Astrocyte (in vitro differentiated cells and primary cell): ENCODE results near the gene MMP23B.
A peak's percentile ranks its signal among the peaks of the same experiment; 100 is the strongest.

Experiments used
- EZH2 ChIP-seq: IDR thresholded peaks from 2 replicates; pipeline ENCODE4 v1.6.1; 2012; ENCODE audit warnings: mild to moderate bottlenecking, low read length, inconsistent platforms; ENCODE audit not compliant: insufficient read depth
- TF ChIP-seq, protein P1 (sequence below): IDR thresholded peaks from 2 replicates; pipeline ENCODE4 v1.5.1; 2011; ENCODE audit warnings: low read depth, mild to moderate bottlenecking, inconsistent platforms, low read length, moderate library complexity; ENCODE audit not compliant: insufficient read depth

DNA sequence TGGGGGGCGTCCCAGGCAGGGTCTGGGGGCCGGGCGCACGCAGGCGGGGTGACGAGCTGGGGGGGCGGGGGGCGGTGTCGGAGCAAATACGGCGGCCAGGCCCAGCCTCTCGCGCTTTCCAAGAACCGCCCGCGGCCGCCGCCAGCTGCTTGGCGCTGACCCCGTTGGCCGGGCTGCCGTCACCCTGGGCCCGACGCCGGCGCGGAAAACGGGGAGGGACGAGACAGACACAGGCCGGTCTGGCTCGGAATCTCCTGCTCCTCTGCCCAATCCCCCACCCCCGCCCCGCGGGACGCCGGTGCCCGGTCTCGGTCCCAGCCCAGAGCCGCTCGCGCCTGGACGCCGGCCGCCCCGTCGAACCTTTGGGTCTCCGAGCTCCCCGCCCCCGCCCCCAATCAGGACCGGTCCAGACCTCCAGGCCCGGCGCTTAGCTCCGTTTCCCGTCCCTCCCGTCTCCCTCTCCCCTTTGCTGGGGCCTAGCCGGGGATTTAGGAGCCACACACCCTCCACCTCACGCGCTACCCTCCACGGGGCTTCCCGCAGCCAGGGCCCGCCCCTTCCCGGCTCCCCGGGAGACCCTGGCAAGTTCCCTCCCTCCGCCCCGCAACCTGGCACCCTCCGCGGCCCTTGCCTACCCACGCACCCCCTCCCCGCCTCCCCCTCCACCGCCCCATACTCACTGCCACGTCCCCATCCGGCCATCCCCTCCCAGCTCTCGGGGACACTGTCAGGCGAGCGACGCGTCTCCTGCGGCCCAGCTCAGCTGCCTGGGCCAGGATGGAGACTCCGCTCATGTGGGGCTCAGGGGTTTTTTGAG is 800 bp upstream of the MMP23B start:
- TF ChIP-seq, protein P1, sequence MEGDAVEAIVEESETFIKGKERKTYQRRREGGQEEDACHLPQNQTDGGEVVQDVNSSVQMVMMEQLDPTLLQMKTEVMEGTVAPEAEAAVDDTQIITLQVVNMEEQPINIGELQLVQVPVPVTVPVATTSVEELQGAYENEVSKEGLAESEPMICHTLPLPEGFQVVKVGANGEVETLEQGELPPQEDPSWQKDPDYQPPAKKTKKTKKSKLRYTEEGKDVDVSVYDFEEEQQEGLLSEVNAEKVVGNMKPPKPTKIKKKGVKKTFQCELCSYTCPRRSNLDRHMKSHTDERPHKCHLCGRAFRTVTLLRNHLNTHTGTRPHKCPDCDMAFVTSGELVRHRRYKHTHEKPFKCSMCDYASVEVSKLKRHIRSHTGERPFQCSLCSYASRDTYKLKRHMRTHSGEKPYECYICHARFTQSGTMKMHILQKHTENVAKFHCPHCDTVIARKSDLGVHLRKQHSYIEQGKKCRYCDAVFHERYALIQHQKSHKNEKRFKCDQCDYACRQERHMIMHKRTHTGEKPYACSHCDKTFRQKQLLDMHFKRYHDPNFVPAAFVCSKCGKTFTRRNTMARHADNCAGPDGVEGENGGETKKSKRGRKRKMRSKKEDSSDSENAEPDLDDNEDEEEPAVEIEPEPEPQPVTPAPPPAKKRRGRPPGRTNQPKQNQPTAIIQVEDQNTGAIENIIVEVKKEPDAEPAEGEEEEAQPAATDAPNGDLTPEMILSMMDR, result no peak
- peak; percentile 31 for TF ChIP-seq EZH2
